A549 treated with GW870086 at 1 μM for 4 hours (cell line): ENCODE results near the gene CHIC2. TPM values are rescaled to one million over a fixed set of nuclear protein-coding genes. Genes with fewer than 3 reads are reported as not detected.

Experiments
- total RNA-seq: library from RNA; stranded (reverse); fragments of 200-300 nt; extraction: Qiagen RNA extraction; gene quantifications from 5 replicates; pipeline ENCODE4 v1.2.3, GENCODE V29; 2022; ENCODE audit warnings: low read depth

The CHIC2 gene
- total RNA-seq = 8.5 to 9.9 TPM (median 9.1 TPM) in 5 replicates

GRCh38 chr4:54064317-54065111, at the start of gene CHIC2:
TSS of gene CHIC2 (minus strand) at chr4:54064605. CDS start at chr4:54064300, 305 bp downstream.

GRCh38 chr4:54099748-54100574, 35.6 kb upstream of the CHIC2 start, which contains the start of gene GSX2:
TSS of gene GSX2 (plus strand) at chr4:54100163. CDS start at chr4:54100345, 182 bp downstream.

Other genes with a start within 250 kb of the CHIC2 start
- gene GSX2, start 35.6 kb upstream of the CHIC2 start, total RNA-seq = not detected in 5 replicates
- gene PDGFRA, start 164.7 kb upstream of the CHIC2 start, total RNA-seq = 0.36 to 1.1 TPM (median 0.49 TPM) in 5 replicates